ENCODE measurements around the gene OR2T35.

DNA sequence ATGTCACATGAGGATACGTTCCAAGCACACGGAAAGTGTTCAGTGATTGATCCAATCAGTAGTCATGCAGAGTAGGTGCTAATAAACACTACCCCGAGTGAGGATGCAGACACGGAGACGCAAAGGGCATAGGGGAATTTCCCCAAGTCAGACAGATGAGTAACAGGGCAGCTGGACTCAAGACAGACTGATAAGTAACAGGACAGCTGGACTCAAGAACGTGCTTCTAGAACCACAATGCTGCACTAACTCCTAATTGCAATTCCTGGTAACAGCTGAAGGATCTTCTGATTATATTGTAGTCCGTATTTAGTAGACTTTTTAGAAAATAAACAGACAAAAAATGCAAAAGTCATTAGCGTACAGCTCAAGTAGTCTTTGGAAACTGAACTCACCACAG is 45.7 kb downstream of the OR2T35 start:
- no peak for TF ChIP-seq POLR2AphosphoS5 (IDR thresholded peaks at IDR 0.05)
- TF ChIP-seq, protein P1, sequence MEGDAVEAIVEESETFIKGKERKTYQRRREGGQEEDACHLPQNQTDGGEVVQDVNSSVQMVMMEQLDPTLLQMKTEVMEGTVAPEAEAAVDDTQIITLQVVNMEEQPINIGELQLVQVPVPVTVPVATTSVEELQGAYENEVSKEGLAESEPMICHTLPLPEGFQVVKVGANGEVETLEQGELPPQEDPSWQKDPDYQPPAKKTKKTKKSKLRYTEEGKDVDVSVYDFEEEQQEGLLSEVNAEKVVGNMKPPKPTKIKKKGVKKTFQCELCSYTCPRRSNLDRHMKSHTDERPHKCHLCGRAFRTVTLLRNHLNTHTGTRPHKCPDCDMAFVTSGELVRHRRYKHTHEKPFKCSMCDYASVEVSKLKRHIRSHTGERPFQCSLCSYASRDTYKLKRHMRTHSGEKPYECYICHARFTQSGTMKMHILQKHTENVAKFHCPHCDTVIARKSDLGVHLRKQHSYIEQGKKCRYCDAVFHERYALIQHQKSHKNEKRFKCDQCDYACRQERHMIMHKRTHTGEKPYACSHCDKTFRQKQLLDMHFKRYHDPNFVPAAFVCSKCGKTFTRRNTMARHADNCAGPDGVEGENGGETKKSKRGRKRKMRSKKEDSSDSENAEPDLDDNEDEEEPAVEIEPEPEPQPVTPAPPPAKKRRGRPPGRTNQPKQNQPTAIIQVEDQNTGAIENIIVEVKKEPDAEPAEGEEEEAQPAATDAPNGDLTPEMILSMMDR (IDR thresholded peaks at IDR 0.05) = no peak
